ENCODE data around the gene B3GALNT1. TPM values are rescaled to one million over a fixed set of nuclear protein-coding genes. Genes with fewer than 3 reads are reported as not detected.
"Not testable (repeated sequence)": the region's sequence is repeated elsewhere in the genome, so short reads cannot be mapped to it uniquely, and the experiment has no call there.

B3GALNT1 gene
- total RNA-seq, 4 donors from 2014 or later, result 0.77 to 85.1 (median 14.8) TPM

- Histone ChIP-seq H3K27ac (no peak overlapping the region), H3K36me3 (no peaks in the 10 kb centered on the region), H3K9me3 (no peaks in the 10 kb centered on the region), H3K4me1 (no peaks in the 10 kb centered on the region), H3K27me3 (no peaks in the 10 kb centered on the region), H3K4me3 (no peak overlapping the region)
- no peak for DNase-seq
- intact Hi-C loops (cut with DNase I; ENCODE audit: low total_unique reads), result no loop called here
- TF ChIP-seq CTCF (IDR thresholded peaks at IDR 0.05), result no peak
- TF ChIP-seq POLR2A (IDR thresholded peaks at IDR 0.05), result no peak
Measured at GRCh38 chr3:161049683-161050248, 55.4 kb downstream of the B3GALNT1 start.

GRCh38 chr3:161043336-161044035 is 61.7 kb downstream of the B3GALNT1 start:
- TF ChIP-seq CTCF (IDR thresholded peaks at IDR 0.05), result no peak
- no peak for TF ChIP-seq POLR2A (IDR thresholded peaks at IDR 0.05)
- no peak for DNase-seq
- no peaks in the 10 kb centered on the region for H3K36me3 ChIP-seq
- H3K27ac ChIP-seq, result no peak overlapping the region
- no peak overlapping the region for H3K4me3 ChIP-seq
- H3K27me3 ChIP-seq, result no peaks in the 10 kb centered on the region
- no peaks in the 10 kb centered on the region for H3K4me1 ChIP-seq
- intact Hi-C loops (cut with DNase I; ENCODE audit: low total_unique reads), result no loop called here
- H3K9me3 ChIP-seq, result no peaks in the 10 kb centered on the region

- intact Hi-C loops (cut with DNase I; ENCODE audit: low total_unique reads), result no loop called here
- no peaks in the 10 kb centered on the region for H3K36me3 ChIP-seq
Measured at GRCh38 chr3:161042023-161042501, 63.1 kb downstream of the B3GALNT1 start.

GRCh38 chr3:161038725-161039124 is 66.4 kb downstream of the B3GALNT1 start:
- no peak overlapping the region for H3K4me3 ChIP-seq
- H3K27me3 ChIP-seq, result no peaks in the 10 kb centered on the region
- TF ChIP-seq POLR2A (IDR thresholded peaks at IDR 0.05) (no peak), CTCF (IDR thresholded peaks at IDR 0.05) (no peak)
- H3K36me3 ChIP-seq, result no peaks in the 10 kb centered on the region
- intact Hi-C loops (cut with DNase I; ENCODE audit: low total_unique reads), result no loop called here
- H3K4me1 ChIP-seq, result no peaks in the 10 kb centered on the region
- peak overlapping the region in 1 of 2 donors; percentile 2 for H3K27ac ChIP-seq
- no peak for DNase-seq
- no peaks in the 10 kb centered on the region for H3K9me3 ChIP-seq

More at GRCh38 chr3:161042023-161042501, 63.1 kb downstream of the B3GALNT1 start:
- H3K4me3 ChIP-seq, result no peak overlapping the region
- no peaks in the 10 kb centered on the region for H3K27me3 ChIP-seq
- no peak for TF ChIP-seq POLR2A (IDR thresholded peaks at IDR 0.05)
- TF ChIP-seq CTCF (IDR thresholded peaks at IDR 0.05), result no peak
- H3K27ac ChIP-seq, result no peak overlapping the region
- no peaks in the 10 kb centered on the region for H3K4me1 ChIP-seq
- no peak for DNase-seq
- no peaks in the 10 kb centered on the region for H3K9me3 ChIP-seq

GRCh38 chr3:161035711-161036110 is 69.4 kb downstream of the B3GALNT1 start:
- Histone ChIP-seq H3K9me3 (no peaks in the 10 kb centered on the region), H3K27ac (no peak overlapping the region), H3K4me3 (no peak overlapping the region), H3K36me3 (no peaks in the 10 kb centered on the region), H3K27me3 (no peaks in the 10 kb centered on the region), H3K4me1 (no peaks in the 10 kb centered on the region)
- no peak for DNase-seq
- intact Hi-C loops (cut with DNase I; ENCODE audit: low total_unique reads), result no loop called here
- no peak for TF ChIP-seq CTCF (IDR thresholded peaks at IDR 0.05)
- TF ChIP-seq POLR2A (IDR thresholded peaks at IDR 0.05), result no peak

GRCh38 chr3:161034913-161035550 is 70.1 kb downstream of the B3GALNT1 start:
- H3K27ac ChIP-seq; H3K9me3 ChIP-seq; H3K27me3 ChIP-seq; H3K4me1 ChIP-seq; H3K4me3 ChIP-seq; H3K36me3 ChIP-seq; intact Hi-C loops (cut with DNase I; ENCODE audit: low total_unique reads); DNase-seq: not testable (repeated sequence)

All from uterus (tissue), 4 donors.